ENCODE results near the gene APOL6. TPM values are rescaled to one million over a fixed set of nuclear protein-coding genes. Genes with fewer than 3 reads are reported as not detected.

The APOL6 gene
- total and polyA plus RNA-seq, 10 of the 15 experiments (the other 5 are each of a cell fraction or from before 2014, with no cell fraction given): 4.3 to 22.9 (median 9.3) TPM

GRCh38 chr22:35681454-35682052 lies 33.3 kb downstream of the APOL6 start:
- Histone ChIP-seq H3K79me2 (ENCODE audit: control insufficient read depth, insufficient read depth, low read length) (no peaks in the 10 kb centered on the region), H3K27ac (ENCODE audit: control insufficient read depth, insufficient read depth) (no peak overlapping the region), H3K4me2 (ENCODE audit: control insufficient read depth, insufficient read depth) (no peak overlapping the region), H3K4me3 (no peak overlapping the region), H3K36me3 (ENCODE audit: control insufficient read depth in 2 of 2, insufficient read depth in 2 of 2, low read length in 1 of 2) (no peaks in the 10 kb centered on the region), H3K9ac (ENCODE audit: control insufficient read depth, insufficient read depth, low read length) (no peak overlapping the region), H2AFZ (ENCODE audit: control insufficient read depth, low read depth, low read length) (no peak overlapping the region), H3K9me3 (replicated peaks; ENCODE audit: control insufficient read depth, insufficient read depth, low read length) (peaks cover 2% of the 10 kb centered on the region; the same call in 1 of the 3 replicates), H4K20me1 (ENCODE audit: control insufficient read depth, insufficient read depth) (no peaks in the 10 kb centered on the region), H3K27me3 (replicated peaks in 1 of 2; ENCODE audit: control insufficient read depth in 2 of 2, insufficient read depth in 2 of 2, low read length in 1 of 2) (no peaks in the 10 kb centered on the region), H3K4me1 (ENCODE audit: control insufficient read depth, insufficient read depth, low read length) (no peaks in the 10 kb centered on the region)
- no peak for TF ChIP-seq SRF (IDR thresholded peaks at IDR 0.05; ENCODE audit: low read depth in 2 of 2, low read length in 2 of 2)
- TF ChIP-seq CTCF (IDR thresholded peaks at IDR 0.05 in 2 of 3, conservative IDR thresholded peaks at IDR 0.05 in 1 of 3; ENCODE audit: control insufficient read depth in 2 of 3, extremely low read depth in 1 of 3, insufficient read depth in 1 of 3, low read depth in 3 of 3, low read length in 3 of 3): no peak
- no peak for TF ChIP-seq NR2F1 (conservative IDR thresholded peaks at IDR 0.05)
- TF ChIP-seq RAD51 (IDR thresholded peaks at IDR 0.05): no peak
- TF ChIP-seq JUND (IDR thresholded peaks at IDR 0.05; ENCODE audit: low read depth, low read length): no peak
- TF ChIP-seq ZNF592 (IDR thresholded peaks at IDR 0.05): no peak
- no peak for DNase-seq (ENCODE audit: low read depth, low spot score)
- in situ Hi-C loops (cut with MboI): no loop called here
- no peak for ATAC-seq
- SMC1A ChIA-PET (ENCODE audit: uncharacterized antibody, unreplicated experiment): no interaction called here
- POLR2A ChIA-PET: no interaction called here
- FAIRE-seq: no peak
- 32% methylated on average over 4 of the region's 4 CpGs for WGBS (ENCODE audit: insufficient coverage, insufficient replicate concordance, low lambda C conversion rate, missing lambda C conversion rate)
- RAD21 ChIA-PET (ENCODE audit: unreplicated experiment): no interaction called here
- no TSS peak for BruUV-seq (replicated peaks)
- CTCF ChIA-PET: interaction anchor here (0.6 to 0.9 kb wide), 2 partner anchors 18 to 51 kb away, joined by 3 read pairs; no protein-coding TSS in a partner anchor
- intact Hi-C loops (cut with micrococcal nuclease; ENCODE audit: unreplicated experiment): no loop called here
